GM12892 (cell line): Measurements from ENCODE around the gene NPS.

Experiments used
- POLR2A ChIP-seq: IDR thresholded peaks from 2 replicates; pipeline ENCODE4 v1.6.1; 2011; ENCODE audit warnings: low read depth, low read length, control low read depth
- POLR2AphosphoS5 ChIP-seq: IDR thresholded peaks from 2 replicates; pipeline ENCODE4 v1.6.1; 2011; ENCODE audit warnings: low read depth, low read length, control low read depth
- TAF1 ChIP-seq: IDR thresholded peaks from 2 replicates; pipeline ENCODE4 v1.6.1; 2011; ENCODE audit warnings: low read depth, mild to moderate bottlenecking, control low read depth, low read length, borderline replicate concordance

DNA sequence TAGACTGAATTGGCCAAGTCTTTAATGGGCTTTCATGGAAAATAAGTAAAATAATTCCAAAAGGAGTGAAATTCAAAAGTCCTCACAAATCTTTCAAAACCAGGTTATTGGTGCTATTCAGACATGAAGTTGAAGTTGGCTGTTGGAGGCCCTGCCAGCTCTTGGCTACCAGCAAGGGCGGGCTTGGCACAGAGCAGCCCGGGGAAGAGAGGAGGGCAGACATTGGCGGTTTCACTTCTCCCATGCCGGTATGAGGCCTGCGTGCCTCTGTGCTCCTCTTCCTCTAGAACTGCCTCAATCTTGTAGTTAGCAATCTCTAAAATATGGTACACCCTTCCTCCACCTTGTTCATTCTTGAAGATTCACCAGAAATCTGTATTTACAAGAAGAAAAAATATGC is 16.4 kb upstream of the NPS start:
- TF ChIP-seq POLR2AphosphoS5 (no peak), POLR2A (no peak), TAF1 (no peak)
